ENCODE measurements around the gene RNF224. TPM values are rescaled to one million over a fixed set of nuclear protein-coding genes. Genes with fewer than 3 reads are reported as not detected.

The RNF224 gene
- total RNA-seq, 1 experiment from 2014 or later: 0.30 TPM

- no peak overlapping the region for H3K9ac ChIP-seq (ENCODE audit: low read length)
- no peaks in the 10 kb centered on the region for H3K9me3 ChIP-seq (ENCODE audit: control insufficient read depth in 1 of 2, insufficient read depth in 1 of 2, low read depth in 1 of 2, low read length in 2 of 2)
- no peaks in the 10 kb centered on the region for H3K27me3 ChIP-seq (ENCODE audit: insufficient read depth, low read length)
- intact Hi-C loops (cut with micrococcal nuclease): no loop called here
- DNase-seq (ENCODE audit: low read depth, low spot score) (no peak), ATAC-seq (no peak)
- POLR2A ChIA-PET: no interaction called here
- no peak overlapping the region for H2AFZ ChIP-seq (ENCODE audit: low read depth, low read length, poor library complexity, severe bottlenecking)
- TF ChIP-seq POLR2AphosphoS5 (IDR thresholded peaks at IDR 0.05; ENCODE audit: low read depth, low read length) (no peak), SP1 (IDR thresholded peaks at IDR 0.05; ENCODE audit: low read depth) (no peak), YY1 (IDR thresholded peaks at IDR 0.05; ENCODE audit: extremely low read depth, insufficient replicate concordance, low read depth, low read length) (no peak), ZFX (IDR thresholded peaks at IDR 0.05) (no peak), EZH2phosphoT487 (IDR thresholded peaks at IDR 0.05; ENCODE audit: borderline replicate concordance) (no peak), ELF1 (IDR thresholded peaks at IDR 0.05; ENCODE audit: borderline replicate concordance, low read depth) (no peak)
- H3K4me1 ChIP-seq (ENCODE audit: control insufficient read depth in 1 of 2, insufficient read depth in 2 of 2, low read length in 2 of 2): peaks cover 24 to 43% of the 10 kb centered on the region in 2 experiments
- no peaks in the 10 kb centered on the region for H4K20me1 ChIP-seq (ENCODE audit: insufficient read depth)
- CTCF ChIA-PET: no interaction called here
- no peaks in the 10 kb centered on the region for H3K9me2 ChIP-seq (ENCODE audit: insufficient read depth)
- H3K4me3 ChIP-seq (replicated peaks in 1 of 2; ENCODE audit: low read depth in 1 of 2, low read length in 2 of 2): no peak overlapping the region
- H3K4me2 ChIP-seq (ENCODE audit: low read length): no peak overlapping the region
- H3K27ac ChIP-seq (ENCODE audit: low read depth, low read length): no peak overlapping the region
- RAD21 ChIA-PET (ENCODE audit: low non-redundant PET in 1 of 2, low total read pairs in 2 of 2, uncharacterized antibody in 2 of 2, unreplicated experiment in 2 of 2): no interaction called here
- no TSS peak for BruUV-seq (replicated peaks)
- peaks cover 0 to 6% of the 10 kb centered on the region in 2 experiments; a peak in 1 of 4 replicates for H3K36me3 ChIP-seq (ENCODE audit: control insufficient read depth in 1 of 2, insufficient read depth in 2 of 2, low read length in 2 of 2)
- peaks cover 34% of the 10 kb centered on the region for H3K79me2 ChIP-seq (ENCODE audit: insufficient read depth, low read length)
Measured at GRCh38 chr9:137192859-137193258, 34.4 kb upstream of the RNF224 start.

GRCh38 chr9:137193771-137194170 is 33.5 kb upstream of the RNF224 start:
- Histone ChIP-seq H2AFZ (ENCODE audit: low read depth, low read length, poor library complexity, severe bottlenecking) (no peak overlapping the region), H3K27me3 (ENCODE audit: insufficient read depth, low read length) (no peaks in the 10 kb centered on the region), H3K36me3 (ENCODE audit: control insufficient read depth in 1 of 2, insufficient read depth in 2 of 2, low read length in 2 of 2) (peaks cover 0 to 6% of the 10 kb centered on the region in 2 experiments; a peak in 1 of 4 replicates), H3K4me1 (ENCODE audit: control insufficient read depth in 1 of 2, insufficient read depth in 2 of 2, low read length in 2 of 2) (peaks cover 30 to 52% of the 10 kb centered on the region in 2 experiments), H3K27ac (ENCODE audit: low read depth, low read length) (no peak overlapping the region), H3K9me2 (ENCODE audit: insufficient read depth) (no peaks in the 10 kb centered on the region), H3K4me3 (replicated peaks in 1 of 2; ENCODE audit: low read depth in 1 of 2, low read length in 2 of 2) (no peak overlapping the region), H3K79me2 (ENCODE audit: insufficient read depth, low read length) (peaks cover 33% of the 10 kb centered on the region), H4K20me1 (ENCODE audit: insufficient read depth) (no peaks in the 10 kb centered on the region), H3K4me2 (ENCODE audit: low read length) (no peak overlapping the region), H3K9me3 (ENCODE audit: control insufficient read depth in 1 of 2, insufficient read depth in 1 of 2, low read depth in 1 of 2, low read length in 2 of 2) (no peaks in the 10 kb centered on the region), H3K9ac (ENCODE audit: low read length) (no peak overlapping the region)
- ATAC-seq (no peak), DNase-seq (ENCODE audit: low read depth, low spot score) (no peak)
- POLR2A ChIA-PET: no interaction called here
- RAD21 ChIA-PET (ENCODE audit: low non-redundant PET in 1 of 2, low total read pairs in 2 of 2, uncharacterized antibody in 2 of 2, unreplicated experiment in 2 of 2): no interaction called here
- CTCF ChIA-PET: no interaction called here
- intact Hi-C loops (cut with micrococcal nuclease): no loop called here
- no peak for TF ChIP-seq POLR2AphosphoS5 (IDR thresholded peaks at IDR 0.05; ENCODE audit: low read depth, low read length)
- no TSS peak for BruUV-seq (replicated peaks)

All from HCT116 (cell line).